Activated CD4-positive, alpha-beta T cell treated with anti-CD3 and anti-CD28 coated beads, Interleukin-2, amount 50 U/mL, for 1 hour (primary cell): ENCODE results near the gene SDHA.
"Not testable (repeated sequence)": the region's sequence is repeated elsewhere in the genome, so short reads cannot be mapped to it uniquely, and the experiment has no call there.

Experiments used
- DNase-seq: peaks from one replicate; pipeline ENCODE4 v3.0.0-alpha.2; 2020

SDHA gene

DNA sequence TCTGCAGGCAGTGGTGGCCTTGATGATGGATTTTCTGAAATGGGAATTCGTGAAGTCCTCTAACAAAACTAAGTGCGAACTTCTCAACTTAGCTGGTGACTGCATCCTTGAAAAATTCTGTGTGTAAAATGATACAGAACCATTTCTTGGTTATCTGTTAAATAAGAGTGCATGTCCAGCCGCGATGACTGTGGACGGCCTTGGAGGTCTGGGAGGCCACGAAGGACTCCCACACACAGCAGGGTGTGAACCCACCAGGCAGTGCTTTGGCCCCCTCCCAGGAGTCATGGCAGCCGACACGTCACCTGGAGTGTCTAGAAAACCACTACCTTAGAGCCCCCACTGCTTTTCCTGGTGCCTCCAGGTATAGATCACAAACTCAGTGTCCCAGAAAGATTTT, 85.6 kb downstream of the SDHA start:
- not testable (repeated sequence) for DNase-seq

DNA sequence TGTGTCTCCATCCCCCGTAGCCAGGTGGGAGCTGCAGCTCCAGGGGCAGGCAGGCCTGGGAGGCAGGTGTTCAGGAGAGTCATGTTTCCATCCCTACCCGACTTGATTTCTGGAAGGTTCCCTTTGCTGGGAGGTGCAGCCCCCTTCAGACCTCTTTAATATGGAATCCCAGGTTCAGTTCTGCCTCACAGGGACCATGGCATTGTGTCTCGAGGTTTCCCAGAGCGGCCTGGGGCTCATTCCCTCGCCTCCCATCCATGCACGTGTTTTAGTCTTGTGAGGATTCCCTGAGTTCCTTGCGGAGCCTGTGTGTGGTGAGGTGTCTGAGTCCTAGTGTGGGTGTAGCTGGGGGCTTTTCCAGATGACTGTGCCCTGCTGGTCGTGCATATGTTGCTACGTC, 86.9 kb downstream of the SDHA start:
- no peak for DNase-seq

DNA sequence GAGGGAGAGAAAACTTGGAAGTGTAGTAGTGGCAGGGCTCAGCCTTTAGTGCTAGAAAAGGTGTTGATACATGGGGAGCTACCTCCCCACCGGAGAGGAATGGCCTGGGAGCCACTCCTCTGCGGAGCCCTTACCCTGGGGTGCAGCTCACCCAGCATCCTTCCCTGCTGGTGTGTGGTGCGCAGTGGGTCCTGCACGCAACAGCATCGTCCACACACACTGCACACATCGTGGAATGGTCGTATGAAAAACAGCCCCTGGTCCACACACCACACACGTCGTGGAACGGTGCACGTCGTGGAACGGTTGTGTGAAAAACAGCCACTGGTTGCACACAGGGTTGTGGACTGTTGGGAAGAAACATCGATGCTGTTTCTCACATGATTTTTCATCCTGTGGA, 87.3 kb downstream of the SDHA start:
- DNase-seq = no peak

- no peak for DNase-seq
Measured at GRCh38 chr5:306011-306805, 88.1 kb downstream of the SDHA start.
